HepG2 (cell line): Measurements from ENCODE around the gene AOX1. TPM values are rescaled to one million over a fixed set of nuclear protein-coding genes. Genes with fewer than 3 reads are reported as not detected.

Experiments
- ADNP ChIP-seq: sonication (generic); formaldehyde crosslinking; IDR thresholded peaks from 2 replicates; pipeline ENCODE4 v1.4.0; 2020; ENCODE audit warnings: missing genetic modification reagents
- CBX5 ChIP-seq: sonication (generic); formaldehyde crosslinking; IDR thresholded peaks from 2 replicates; pipeline ENCODE4 v1.4.0; 2020; ENCODE audit warnings: missing genetic modification reagents, borderline replicate concordance
- CEBPB ChIP-seq: IDR thresholded peaks from 2 replicates; pipeline ENCODE4 v1.6.1; 2011; ENCODE audit warnings: low read depth, low read length, improper control_type of control experiment, borderline replicate concordance
- ERF ChIP-seq: IDR thresholded peaks from 2 replicates; pipeline ENCODE4 v1.6.1; 2018; ENCODE audit warnings: missing biosample characterization, missing genetic modification reagents
- ETV6 ChIP-seq: sonication (generic); formaldehyde crosslinking; conservative IDR thresholded peaks from 2 replicates; pipeline ENCODE4 v1.4.0; 2020; ENCODE audit warnings: missing genetic modification reagents
- KLF11 ChIP-seq: IDR thresholded peaks from 2 replicates; pipeline ENCODE4 v1.6.1; 2016; ENCODE audit warnings: missing compliant biosample characterization
- MED8 ChIP-seq: sonication (generic); formaldehyde crosslinking; IDR thresholded peaks from 2 replicates; pipeline ENCODE4 v1.8.1; 2023; ENCODE audit warnings: mild to moderate bottlenecking, missing genetic modification reagents; ENCODE audit not compliant: insufficient replicate concordance
- NCOA2 ChIP-seq: sonication (generic); formaldehyde crosslinking; IDR thresholded peaks from 2 replicates; pipeline ENCODE4 v1.8.0; 2022; ENCODE audit warnings: inconsistent platforms
- PATZ1 ChIP-seq: sonication (generic); formaldehyde crosslinking; IDR thresholded peaks from 2 replicates; pipeline ENCODE4 v1.4.0; 2020; ENCODE audit warnings: missing genetic modification reagents
- PCBP1 ChIP-seq: fragments of 200-400 bp; formaldehyde crosslinking; IDR thresholded peaks from 2 replicates; pipeline ENCODE4 v1.6.1; 2017; ENCODE audit warnings: mild to moderate bottlenecking, low read depth, low read length, borderline replicate concordance
- PCBP2 ChIP-seq: fragments of 200-400 bp; formaldehyde crosslinking; optimal IDR thresholded peaks from 2 replicates; pipeline ENCODE3; 2018; ENCODE audit warnings: low read length, low read depth; ENCODE audit not compliant: poor library complexity, severe bottlenecking
- SAFB2 ChIP-seq: sonication (generic); formaldehyde crosslinking; IDR thresholded peaks from 2 replicates; pipeline ENCODE4 v1.5.1; 2020; ENCODE audit warnings: missing genetic modification reagents, low read depth, mild to moderate bottlenecking, borderline replicate concordance
- SKIL ChIP-seq: sonication (generic); formaldehyde crosslinking; IDR thresholded peaks from 2 replicates; pipeline ENCODE4 v1.8.0; 2022; ENCODE audit warnings: missing genetic modification reagents, mild to moderate bottlenecking, moderate library complexity, borderline replicate concordance
- SMAD3 ChIP-seq: sonication (generic); formaldehyde crosslinking; IDR thresholded peaks from 2 replicates; pipeline ENCODE4 v1.4.0; 2020; ENCODE audit warnings: missing genetic modification reagents
- TERF1 ChIP-seq: sonication (generic); formaldehyde crosslinking; IDR thresholded peaks from 2 replicates; pipeline ENCODE4 v1.8.0; 2022; ENCODE audit warnings: mild to moderate bottlenecking, missing genetic modification reagents, moderate library complexity
- TIGD3 ChIP-seq: sonication (generic); formaldehyde crosslinking; IDR thresholded peaks from 2 replicates; pipeline ENCODE4 v1.5.1; 2020; ENCODE audit warnings: mild to moderate bottlenecking, missing genetic modification reagents, borderline replicate concordance
- ZNF331 ChIP-seq: sonication (generic); formaldehyde crosslinking; IDR thresholded peaks from 2 replicates; pipeline ENCODE4 v1.4.0; 2020; ENCODE audit warnings: missing genetic modification reagents
- ZNF510 ChIP-seq: sonication (generic); formaldehyde crosslinking; IDR thresholded peaks from 2 replicates; pipeline ENCODE4 v1.4.0; 2020; ENCODE audit warnings: low read depth, mild to moderate bottlenecking, missing genetic modification reagents
- ZNF558 ChIP-seq: sonication (generic); formaldehyde crosslinking; IDR thresholded peaks from 2 replicates; pipeline ENCODE4 v1.9.0; 2022; ENCODE audit warnings: mild to moderate bottlenecking, missing genetic modification reagents, borderline replicate concordance
- ZNF644 ChIP-seq: IDR thresholded peaks from 2 replicates; pipeline ENCODE4 v1.6.1; 2016; ENCODE audit warnings: low read depth
- ZNF678 ChIP-seq: sonication (generic); formaldehyde crosslinking; IDR thresholded peaks from 2 replicates; pipeline ENCODE4 v1.4.0; 2020; ENCODE audit warnings: mild to moderate bottlenecking, missing genetic modification reagents
- ZNF800 ChIP-seq: sonication (generic); formaldehyde crosslinking; IDR thresholded peaks from 2 replicates; pipeline ENCODE4 v1.4.0; 2020; ENCODE audit warnings: missing genetic modification reagents
- polyA plus RNA-seq, 8 experiments: library from polyadenylated mRNA; depleted of rRNA in 3 of 8; stranded (reverse) in 7 of 8; unstranded in 1 of 8; fragments of >200 nt; fragmentation: Illumina TruSeq in 4 of 8; extraction: Trizol in 4 of 8; gene quantifications; 2 replicates each; pipeline versions ENCODE4 v1.2.1 to v1.2.3, GENCODE V29; 2011 to 2016; ENCODE audit warnings: low read depth in 4 of 8, missing spikeins in 1 of 8, mixed read lengths in 1 of 8; ENCODE audit not compliant: insufficient read depth in 1 of 8
- total RNA-seq, 5 experiments: library from RNA; depleted of rRNA; stranded (reverse); fragments of >200 nt; fragmentation: Illumina TruSeq; extraction: Trizol; gene quantifications; 2 replicates each; pipeline ENCODE4 v1.2.3, GENCODE V29; 2016; ENCODE audit warnings: low read depth in 1 of 5

The AOX1 gene
- total and polyA plus RNA-seq, 2 of the 13 experiments (the other 11 are each of a cell fraction or from before 2014, with no cell fraction given) = 9.2 to 18.0 TPM

GRCh38 chr2:200578778-200579177 is 7.0 kb upstream of the AOX1 start (continued):
- TF ChIP-seq MED8 (CRISPR knock-in tag) (no peak), ADNP (CRISPR knock-in tag) (no peak), SMAD3 (CRISPR knock-in tag) (no peak), ZNF558 (CRISPR knock-in tag) (no peak), ZNF331 (CRISPR knock-in tag) (0 out of 2 replicates have a peak, but pooled peaks have one; percentile 49), PCBP1 (no peak), SKIL (peak; percentile 61; the same call in 1 of the 2 replicates), TERF1 (no peak), ETV6 (CRISPR knock-in tag) (no peak), ZNF644 (CRISPR knock-in tag) (peak; percentile 69; the same call in 1 of the 2 replicates), KLF11 (CRISPR knock-in tag) (peak; percentile 31; the same call in 1 of the 2 replicates), ZNF510 (CRISPR knock-in tag) (no peak), SAFB2 (CRISPR knock-in tag) (no peak), ERF (CRISPR knock-in tag) (peak; percentile 48; the same call in 1 of the 2 replicates), CEBPB (peak; percentile 83; the same call in 1 of the 2 replicates), CBX5 (CRISPR knock-in tag) (no peak), PCBP2 (no peak), ZNF800 (no peak), PATZ1 (CRISPR knock-in tag) (no peak), NCOA2 (CRISPR knock-in tag) (peak; percentile 51; the same call in 1 of the 2 replicates), ZNF678 (no peak), TIGD3 (no peak)
